GM18909 (cell line): ENCODE results near the gene MPST.
"Not testable (repeated sequence)": the region's sequence is repeated elsewhere in the genome, so short reads cannot be mapped to it uniquely, and the experiment has no call there.

ENCODE experiments used
- ATAC-seq: cut with Tn5 transposase; IDR thresholded peaks from one replicate; pipeline ENCODE4 v1.9.1; 2021; ENCODE audit warnings: mild to moderate bottlenecking; ENCODE audit not compliant: unreplicated experiment, poor library complexity

Gene MPST

GRCh38 chr22:37058917-37059701 is 39.6 kb downstream of the MPST start:
- ATAC-seq: no peak

- no peak for ATAC-seq
Observed at GRCh38 chr22:37059876-37060449, 40.4 kb downstream of the MPST start.

DNA sequence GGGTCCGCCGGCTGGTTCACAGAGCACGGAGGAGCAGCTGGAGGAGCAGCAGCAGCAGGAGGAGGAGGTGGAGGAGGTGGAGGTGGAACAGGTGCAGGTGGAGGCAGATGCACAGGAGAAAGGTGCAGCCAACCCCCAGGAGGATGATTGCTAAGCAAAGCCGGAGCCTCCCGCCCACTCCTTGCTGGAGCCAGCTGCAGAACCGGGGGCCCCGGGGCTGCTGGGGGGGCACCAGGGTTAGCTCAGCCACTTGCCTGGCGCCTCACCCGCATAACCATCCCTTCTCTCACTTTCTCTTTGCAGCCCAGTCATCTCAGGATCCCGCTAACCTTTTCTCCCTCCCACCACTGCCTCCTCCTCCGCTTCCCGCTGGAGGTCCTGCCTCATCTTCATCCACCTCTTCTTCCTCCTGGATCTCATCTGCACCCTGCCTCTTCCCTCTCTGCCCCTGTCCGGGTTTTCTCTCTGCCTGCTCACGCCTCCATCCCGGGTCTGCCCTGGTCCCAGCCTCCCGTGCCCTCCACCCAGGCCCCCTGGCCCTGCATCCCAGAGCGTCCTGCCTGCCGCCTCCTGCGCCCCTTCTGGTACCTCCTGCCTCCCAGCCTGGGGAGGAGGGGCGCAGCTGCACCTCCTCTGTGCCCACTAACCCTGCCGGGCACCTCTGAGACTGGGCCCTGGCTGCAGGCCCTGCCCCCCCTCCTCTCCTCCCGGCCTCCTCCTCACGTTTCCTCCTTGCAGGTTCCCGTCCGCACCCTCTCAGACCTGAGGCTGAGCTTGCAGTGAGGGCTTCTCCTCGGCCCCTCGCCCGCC is 41.5 kb downstream of the MPST start:
- no peak for ATAC-seq

DNA sequence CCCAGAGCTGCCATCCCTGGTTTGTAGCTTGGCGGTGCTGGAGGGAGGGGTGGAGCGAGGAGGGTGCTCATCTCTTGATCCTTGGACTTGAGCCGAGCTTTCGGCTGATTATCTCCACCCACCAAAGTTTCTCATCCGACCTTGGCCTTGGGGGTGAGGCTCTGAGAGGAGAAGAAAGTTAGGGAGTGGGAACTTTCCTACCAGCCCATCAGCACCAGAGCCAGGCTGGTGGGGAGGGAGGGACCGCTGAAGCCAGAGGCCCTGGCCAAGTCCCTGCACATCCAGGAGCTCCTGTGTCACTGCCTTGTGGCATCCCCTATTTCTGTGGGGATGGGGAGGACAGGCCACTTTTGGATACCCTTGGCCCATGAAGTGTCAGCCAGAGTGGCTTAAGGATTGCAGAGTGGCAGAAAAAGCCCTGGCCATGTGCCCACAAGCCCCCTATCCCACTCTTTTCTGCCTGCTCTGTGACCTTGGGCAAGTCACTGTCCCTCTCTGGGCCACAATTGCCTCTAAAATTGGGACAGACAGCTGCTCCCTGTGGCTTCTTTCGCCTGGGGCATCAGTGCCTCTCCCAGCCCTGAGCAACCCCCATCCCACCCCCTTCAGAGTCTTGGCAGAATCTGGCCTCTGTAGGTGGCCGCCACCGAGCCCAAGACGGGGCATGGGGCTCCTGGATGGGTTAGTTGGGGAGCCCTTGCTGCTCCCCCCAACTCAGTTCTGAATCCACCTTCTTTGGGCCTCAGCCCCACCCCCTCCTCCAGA is 42.3 kb downstream of the MPST start:
- no peak for ATAC-seq

- ATAC-seq: no peak
Observed at GRCh38 chr22:37062376-37062675, 42.8 kb downstream of the MPST start.

DNA sequence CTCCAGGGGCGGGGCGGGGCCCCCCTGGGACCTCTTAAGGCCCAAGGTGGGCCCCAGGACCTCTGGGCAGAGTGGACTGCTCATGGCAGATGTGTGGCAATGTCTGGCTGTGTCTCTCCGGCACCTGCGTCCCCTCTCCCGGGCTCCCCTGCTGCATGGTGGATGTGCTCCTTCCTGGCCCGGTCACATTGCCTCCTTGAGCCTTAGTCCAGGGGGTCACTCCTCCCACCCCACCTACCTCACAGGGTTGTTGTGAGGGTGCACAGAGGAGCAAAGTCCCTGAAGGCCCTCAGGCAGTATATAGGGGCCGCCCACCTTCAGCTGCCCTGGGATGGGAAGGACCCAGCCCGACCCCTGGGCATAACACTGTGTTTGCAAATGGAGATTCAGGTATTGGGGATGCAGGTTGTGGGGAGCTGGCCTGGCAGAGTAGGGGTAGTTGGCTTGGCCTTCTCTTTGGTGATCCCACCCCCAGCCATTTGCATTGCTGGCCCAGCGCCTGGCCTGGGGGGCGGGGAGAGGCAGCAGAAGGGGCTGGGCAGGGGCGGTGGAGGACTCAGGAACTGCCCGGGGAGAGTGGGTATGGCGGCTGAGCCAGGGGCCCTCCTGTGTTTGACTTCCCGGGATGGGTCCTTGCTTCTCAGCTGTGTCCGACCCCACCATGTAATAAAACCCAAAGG is 43.3 kb downstream of the MPST start:
- ATAC-seq: no peak

- ATAC-seq: no peak
Observed at GRCh38 chr22:37063431-37064420, 44.2 kb downstream of the MPST start.

DNA sequence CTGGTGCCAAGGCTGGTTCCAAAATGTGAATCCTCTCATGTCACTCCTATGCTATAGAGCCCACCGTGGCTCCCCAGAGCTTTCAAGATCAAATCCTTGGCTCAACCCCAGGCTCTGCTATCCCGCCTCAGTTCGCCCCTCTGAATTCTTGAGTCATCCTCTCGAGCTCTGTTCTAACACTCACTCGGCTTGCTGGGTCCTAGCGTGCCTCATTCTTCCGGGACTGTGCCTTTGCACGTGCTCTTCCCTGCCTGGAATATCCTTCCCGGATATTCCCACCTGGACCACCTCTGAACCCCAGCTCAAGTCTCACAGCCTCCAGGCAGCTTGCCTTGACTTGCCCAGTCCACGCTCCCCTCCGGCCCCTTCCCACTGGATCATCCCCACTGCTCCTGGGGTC is 45.0 kb downstream of the MPST start:
- no peak for ATAC-seq

- no peak for ATAC-seq
Observed at GRCh38 chr22:37065180-37065579, 45.6 kb downstream of the MPST start.

GRCh38 chr22:37065961-37066360 is 46.4 kb downstream of the MPST start:
- no peak for ATAC-seq

- no peak for ATAC-seq
Observed at GRCh38 chr22:37067428-37067827, 47.9 kb downstream of the MPST start.

GRCh38 chr22:37068859-37069258 is 49.3 kb downstream of the MPST start:
- no peak for ATAC-seq

- ATAC-seq: no peak
Observed at GRCh38 chr22:37069319-37069718, 49.8 kb downstream of the MPST start.

DNA sequence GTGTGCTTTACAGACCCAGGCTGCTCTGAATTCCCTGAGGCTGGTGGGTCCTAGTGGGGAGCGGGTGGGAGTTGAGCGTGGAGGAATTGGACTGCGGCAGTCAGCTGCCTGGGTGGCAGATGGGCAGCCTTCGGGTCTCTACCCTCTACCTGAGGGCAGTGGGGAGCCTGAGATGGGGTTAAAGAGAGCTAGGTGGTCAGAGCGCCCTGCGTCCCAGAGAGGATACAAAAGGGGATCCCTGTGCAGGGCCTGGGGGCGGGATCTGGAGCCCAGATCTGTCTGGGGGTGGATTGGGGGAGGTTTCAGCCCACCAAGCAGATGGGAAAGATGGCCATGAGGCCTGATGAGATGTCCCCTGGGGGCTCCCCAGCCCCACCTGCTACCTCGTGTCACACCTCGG is 50.2 kb downstream of the MPST start:
- ATAC-seq: no peak

- ATAC-seq: no peak
Observed at GRCh38 chr22:37070334-37070733, 50.8 kb downstream of the MPST start.

- no peak for ATAC-seq
Observed at GRCh38 chr22:37070744-37071143, 51.2 kb downstream of the MPST start.

DNA sequence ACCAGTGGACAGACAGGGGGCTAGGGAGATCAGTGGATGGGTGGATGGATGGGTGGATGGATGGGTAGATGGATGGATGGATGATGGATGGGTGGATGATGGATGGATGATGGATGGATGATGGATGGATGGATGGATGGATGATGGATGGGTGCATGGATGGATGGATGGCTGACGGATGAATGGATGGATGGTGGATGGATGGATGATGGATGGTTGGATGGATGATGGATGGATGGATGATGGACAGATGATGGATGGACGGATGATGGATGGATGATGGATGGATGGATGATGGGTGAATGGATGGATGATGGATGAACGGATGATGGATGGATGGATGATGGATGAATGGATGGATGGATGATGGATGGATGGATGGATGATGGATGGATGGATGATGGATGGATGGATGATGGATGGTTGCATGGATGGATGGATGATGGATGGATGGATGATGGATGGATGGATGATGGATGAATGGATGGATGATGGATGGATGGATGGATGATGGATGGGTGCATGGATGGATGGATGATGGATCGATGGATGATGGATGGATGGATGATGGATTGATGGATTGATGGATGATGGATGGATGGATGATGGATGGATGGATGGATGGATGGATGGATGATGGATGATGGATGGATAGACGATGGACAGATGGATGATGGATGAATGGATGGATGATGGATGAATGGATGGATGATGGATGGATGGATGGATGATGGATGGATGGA is 52.5 kb downstream of the MPST start:
- not testable (repeated sequence) for ATAC-seq

- ATAC-seq: no peak
Observed at GRCh38 chr22:37072673-37073072, 53.1 kb downstream of the MPST start.
